ENCODE results near the gene NLRC4. TPM values are rescaled to one million over a fixed set of nuclear protein-coding genes. Genes with fewer than 3 reads are reported as not detected.
A peak's percentile ranks its signal among the peaks of the same experiment; 100 is the strongest.

NLRC4 gene
- polyA plus RNA-seq, 2 of the 4 experiments (the other 2 are of a cell fraction) = 0.01 TPM; not detected in 1

GRCh38 chr2:32222966-32223365 lies 41.7 kb downstream of the NLRC4 start:
- no peak for TF ChIP-seq ZSCAN20 (CRISPR knock-in tag; IDR thresholded peaks at IDR 0.05)
- no peak for TF ChIP-seq PBX3 (IDR thresholded peaks at IDR 0.05)
- no peak for TF ChIP-seq CBX8 (IDR thresholded peaks at IDR 0.05)
- no peak for TF ChIP-seq SREBF2 (IDR thresholded peaks at IDR 0.05)
- no peak for TF ChIP-seq MYC (IDR thresholded peaks at IDR 0.05; ENCODE audit: borderline replicate concordance, low read length)
- TF ChIP-seq FOXS1 (CRISPR knock-in tag; IDR thresholded peaks at IDR 0.05) = no peak
- no peak for TF ChIP-seq FOSL2 (IDR thresholded peaks at IDR 0.05)
- TF ChIP-seq FOSL2 (CRISPR knock-in tag; IDR thresholded peaks at IDR 0.05) = no peak
- no peak for TF ChIP-seq CHD4 (IDR thresholded peaks at IDR 0.05; ENCODE audit: borderline replicate concordance)
- TF ChIP-seq TP53 (CRISPR knock-in tag; IDR thresholded peaks at IDR 0.05) = no peak
- TF ChIP-seq ZFP36 (IDR thresholded peaks at IDR 0.05; ENCODE audit: borderline replicate concordance, partially characterized antibody) = no peak
- ChIA-PET POLR2A (no interaction called here), CTCF (interaction anchor here (0.8 to 1.6 kb wide), 2 partner anchors 8 to 11 kb away, joined by 3 to 5 read pairs; no protein-coding TSS in a partner anchor)
- FAIRE-seq = no peak
- Histone ChIP-seq H3K4me3 (no peak overlapping the region), H3K27ac (no peak overlapping the region), H3K4me1 (no peaks in the 10 kb centered on the region), H3K4me2 (no peak overlapping the region), H3K9me3 (no peaks in the 10 kb centered on the region)
- WGBS (ENCODE audit: missing lambda C conversion rate) = 88% methylated on average over 2 of the region's 2 CpGs
- no peak for DNase-seq (ENCODE audit: low read depth in 1 of 2, low spot score in 1 of 2)
- ATAC-seq = no peak

GRCh38 chr2:32220445-32220844 lies 44.2 kb downstream of the NLRC4 start:
- Histone ChIP-seq H3K27ac (no peak overlapping the region), H3K4me3 (no peak overlapping the region), H3K9me3 (no peaks in the 10 kb centered on the region), H3K4me2 (no peak overlapping the region), H3K4me1 (no peaks in the 10 kb centered on the region)
- ChIA-PET POLR2A (no interaction called here), CTCF (interaction anchor here (2.1 kb wide), 1 partner anchor 9 kb away, joined by 6 read pairs; no protein-coding TSS in a partner anchor)
- DNase-seq (ENCODE audit: low read depth in 1 of 2, low spot score in 1 of 2) = no peak
- TF ChIP-seq SMC3 (IDR thresholded peaks at IDR 0.05) = no peak
- no peak for TF ChIP-seq NR3C1 (IDR thresholded peaks at IDR 0.05)
- no peak for TF ChIP-seq BCL3 (IDR thresholded peaks at IDR 0.05)
- TF ChIP-seq HDAC2 (IDR thresholded peaks at IDR 0.05) = no peak
- TF ChIP-seq MAZ (IDR thresholded peaks at IDR 0.05; ENCODE audit: borderline replicate concordance, low read depth, low read length) = no peak
- no peak for TF ChIP-seq HOXB13 (CRISPR knock-in tag; IDR thresholded peaks at IDR 0.05; ENCODE audit: low read depth)
- no peak for TF ChIP-seq CHD4 (IDR thresholded peaks at IDR 0.05; ENCODE audit: borderline replicate concordance)
- no peak for FAIRE-seq
- no peak for ATAC-seq

- no peaks in the 10 kb centered on the region for H3K9me3 ChIP-seq
- no peak overlapping the region for H3K4me2 ChIP-seq
- TF ChIP-seq TP53 (CRISPR knock-in tag; IDR thresholded peaks at IDR 0.05) (no peak), CTCF (IDR thresholded peaks at IDR 0.05) (peak; percentile 36; the same call in 2 of the 3 replicates), RAD21 (conservative IDR thresholded peaks at IDR 0.05 in 1 of 2, IDR thresholded peaks at IDR 0.05 in 1 of 2) (peak; percentile 35 to 50; a peak in 4 of 5 replicates)
- POLR2A ChIA-PET = interaction anchor here (0.5 kb wide), 1 partner anchor 38 kb away, joined by 3 read pairs; no protein-coding TSS in a partner anchor
- DNase-seq (ENCODE audit: low read depth in 1 of 2, low spot score in 1 of 2) = peak in 1 of 2 experiments; percentile 15
- WGBS (ENCODE audit: missing lambda C conversion rate) = 68% methylated on average over 4 of the region's 4 CpGs
- no peaks in the 10 kb centered on the region for H3K4me1 ChIP-seq
- CTCF ChIA-PET = interaction anchor here (0.7 to 1.8 kb wide), 5 partner anchors 8 to 978 kb away, joined by 3 to 7 read pairs (median 4); partner anchors contain the start of genes EHD3 and SLC30A6
- FAIRE-seq = no peak
- no peak overlapping the region for H3K27ac ChIP-seq
- H3K4me3 ChIP-seq = no peak overlapping the region
- peak in 1 of 2 experiments; percentile 57; a peak in 2 of 6 replicates for ATAC-seq
Measured at GRCh38 chr2:32212295-32212694, 52.4 kb downstream of the NLRC4 start.
